Measurements from ENCODE around the gene DIP2A. TPM values are rescaled to one million over a fixed set of nuclear protein-coding genes. Genes with fewer than 3 reads are reported as not detected.
A peak's percentile ranks its signal among the peaks of the same experiment; 100 is the strongest.
"Not testable (repeated sequence)": the region's sequence is repeated elsewhere in the genome, so short reads cannot be mapped to it uniquely, and the experiment has no call there.

The DIP2A gene
- total RNA-seq, 1 donor from 2014 or later, result 15.2 TPM

DNA sequence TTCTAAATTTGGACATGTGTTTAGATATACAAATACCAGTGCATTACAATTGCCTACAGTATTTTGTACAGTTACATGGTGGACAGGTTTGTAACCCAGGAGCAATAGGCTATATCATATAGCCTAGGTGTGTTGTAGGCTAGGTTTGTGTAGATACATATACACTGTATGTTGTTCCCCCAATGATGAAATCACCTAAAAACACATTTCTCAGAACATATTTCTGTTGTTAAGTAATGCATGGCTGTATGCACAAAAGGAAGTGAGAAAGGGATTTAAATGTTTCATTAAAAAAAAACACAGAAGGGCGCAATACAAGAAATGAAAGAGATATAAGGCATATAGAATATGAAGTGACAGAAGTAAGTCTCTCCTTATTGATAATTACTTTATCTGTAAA lies 114.2 kb downstream of the DIP2A start:
- DNase-seq (ENCODE audit: low spot score) (no peak), ATAC-seq (no peak)

DNA sequence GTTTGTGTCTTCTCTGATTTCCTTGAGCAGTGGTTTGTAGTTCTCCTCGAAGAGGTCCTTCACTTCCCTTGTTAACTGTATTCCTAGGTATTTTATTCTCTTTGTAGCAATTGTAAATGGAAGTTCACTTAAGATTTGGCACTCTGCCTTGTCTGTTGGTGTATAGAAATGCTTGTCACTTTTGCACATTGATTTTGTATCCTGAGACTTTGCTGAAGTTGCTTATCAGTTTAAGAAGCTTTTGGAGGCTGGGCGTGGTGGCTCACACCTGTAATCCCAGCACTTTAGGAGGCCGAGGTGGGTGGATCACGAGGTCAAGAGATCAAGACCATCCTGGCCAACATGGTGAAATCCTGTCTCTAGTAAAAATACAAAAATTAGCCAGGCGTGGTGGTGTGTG lies 119.1 kb downstream of the DIP2A start:
- not testable (repeated sequence) for DNase-seq (ENCODE audit: low spot score); ATAC-seq

DNA sequence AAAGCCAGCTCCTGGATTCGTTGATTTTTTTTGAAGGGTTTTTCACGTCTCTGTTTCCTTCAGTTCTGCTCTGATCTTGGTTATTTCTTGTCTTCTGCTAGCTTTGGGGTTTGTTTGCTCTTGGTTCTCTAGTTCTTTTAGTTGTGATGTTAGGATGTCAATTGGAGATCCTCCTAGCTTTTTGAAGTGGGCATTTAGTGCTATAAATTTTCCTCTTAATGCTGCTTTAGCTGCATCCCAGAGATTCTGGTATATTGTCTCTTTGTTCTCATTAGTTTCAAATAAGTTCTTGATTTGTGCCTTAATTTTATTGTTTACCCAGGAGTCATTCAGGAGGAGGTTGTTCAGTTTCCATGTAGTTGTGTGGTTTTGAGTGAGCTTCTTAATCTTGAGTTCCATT lies 120.7 kb downstream of the DIP2A start:
- DNase-seq (ENCODE audit: low spot score); ATAC-seq: not testable (repeated sequence)

DNA sequence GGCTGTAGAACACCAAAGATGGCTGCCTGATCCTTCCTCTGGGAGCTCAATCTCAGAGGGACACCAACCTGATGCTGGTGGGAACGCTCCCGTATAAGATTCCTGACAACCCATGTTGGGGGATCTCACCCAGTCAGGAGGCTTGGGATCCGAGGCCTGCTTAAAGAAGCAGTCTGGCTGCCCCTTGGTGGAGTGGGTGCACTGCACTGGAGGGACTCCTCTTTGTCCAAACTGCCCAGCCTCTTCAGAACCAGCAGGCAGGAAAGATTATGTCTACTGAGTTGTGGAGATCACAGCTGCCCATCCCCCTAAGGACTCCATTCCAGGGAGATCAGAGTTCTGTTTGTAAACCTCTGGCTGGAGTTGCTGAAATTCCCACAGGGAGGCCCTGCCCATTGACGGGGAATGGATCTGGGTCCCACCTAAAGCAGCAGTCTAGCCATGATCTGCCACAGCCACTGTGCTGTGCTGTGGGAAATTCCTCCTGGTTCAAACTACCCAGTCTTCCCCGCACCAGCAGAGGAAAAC lies 123.2 kb downstream of the DIP2A start:
- ATAC-seq (peak; percentile 52), DNase-seq (ENCODE audit: low spot score) (no peak)

DNA sequence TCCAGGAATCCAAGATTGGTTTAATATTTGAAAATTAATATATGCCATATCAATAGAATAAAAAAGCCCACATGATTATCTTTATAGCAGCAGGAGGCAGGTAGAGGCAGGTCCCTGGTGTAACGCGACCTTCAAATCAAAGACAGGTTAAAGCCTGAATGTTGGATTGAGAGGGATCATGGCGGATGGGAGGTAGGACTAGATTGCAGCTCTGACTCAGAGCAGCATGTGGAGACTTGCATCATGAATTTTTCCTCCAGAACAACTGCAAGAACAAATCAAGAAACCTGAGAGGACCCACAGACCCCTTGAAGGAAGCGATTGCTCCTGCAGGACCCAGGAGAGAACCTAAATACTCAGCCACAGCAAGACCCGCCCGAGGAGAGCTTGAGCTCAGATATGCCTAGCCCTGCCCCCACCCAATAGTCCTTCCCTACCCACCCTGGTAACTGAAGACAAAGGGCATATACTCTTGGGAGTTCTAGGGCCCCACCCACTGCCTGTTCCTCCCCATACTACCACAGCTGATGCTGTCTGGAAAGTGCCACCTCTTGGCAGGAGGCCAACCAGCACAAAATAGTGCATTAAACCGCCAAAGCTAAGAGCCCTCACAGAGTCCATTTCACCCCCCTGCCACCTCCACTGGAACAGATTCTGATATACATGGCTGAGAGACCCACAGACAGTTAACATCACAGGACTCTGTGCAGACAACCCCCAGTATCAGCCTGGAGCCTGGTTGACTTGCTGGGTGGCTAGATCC lies 126.7 kb downstream of the DIP2A start:
- DNase-seq (ENCODE audit: low spot score) (no peak), ATAC-seq (no peak)

DNA sequence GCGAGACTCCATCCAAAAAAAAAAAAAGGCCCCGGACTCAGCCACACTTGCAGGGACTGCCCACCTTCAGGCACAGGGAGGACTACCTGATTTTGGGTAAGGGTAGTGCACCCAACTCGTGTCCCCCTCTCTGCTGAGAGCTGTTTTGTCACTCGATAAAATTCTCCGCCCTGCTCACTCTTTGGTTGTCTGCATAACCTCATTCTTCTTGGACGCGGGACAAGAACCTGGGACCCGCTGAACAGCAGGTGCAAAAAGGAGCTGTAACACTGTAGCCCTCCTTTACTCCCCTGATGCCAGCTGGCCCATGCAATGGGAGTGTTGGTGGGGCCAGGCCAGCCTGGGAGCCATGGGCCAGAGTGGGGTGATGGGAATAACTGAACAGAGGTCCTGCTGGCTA lies 135.6 kb downstream of the DIP2A start:
- no peak for ATAC-seq
- DNase-seq (ENCODE audit: low spot score), result no peak

DNA sequence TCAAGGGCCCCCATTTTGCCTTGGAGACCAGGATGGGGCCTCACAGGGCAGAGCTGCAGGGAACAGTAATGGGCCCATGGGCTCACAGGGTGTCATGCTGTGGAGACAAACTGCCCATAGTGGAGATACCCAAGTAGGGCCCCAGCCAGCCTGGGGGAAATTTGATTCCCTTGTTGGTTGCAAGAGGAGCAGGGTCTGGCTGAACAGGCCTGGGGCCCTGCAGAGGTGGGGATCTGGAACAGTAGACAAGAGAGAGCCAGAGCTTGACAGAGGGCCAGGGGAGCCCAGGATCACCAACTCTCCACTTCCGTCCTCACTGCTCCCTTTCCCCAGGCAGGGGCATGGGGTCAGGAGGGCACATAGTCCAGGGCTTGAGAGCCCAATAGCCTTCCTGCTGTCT lies 137.5 kb downstream of the DIP2A start:
- no peak for ATAC-seq
- DNase-seq (ENCODE audit: low spot score), result no peak

DNA sequence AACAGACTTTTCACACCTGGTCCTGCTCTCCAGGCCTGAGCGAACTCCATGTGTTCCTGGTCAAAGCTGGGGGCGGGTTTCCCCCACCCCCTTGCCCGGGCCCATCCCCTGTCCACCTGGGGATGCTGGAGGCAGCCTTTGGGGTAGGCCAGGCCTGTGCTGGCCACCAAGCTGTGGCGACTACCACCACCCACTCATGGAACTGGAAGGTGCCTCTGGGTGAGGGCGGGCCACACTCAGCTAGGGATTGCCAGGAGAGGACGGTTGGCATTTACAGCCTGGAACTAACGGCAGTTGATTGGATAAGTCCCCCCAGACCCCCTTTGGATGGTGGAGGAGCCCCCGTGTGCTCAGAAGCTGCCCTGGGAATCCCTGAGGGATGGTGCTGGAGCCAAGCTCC lies 138.3 kb downstream of the DIP2A start:
- no peak for DNase-seq (ENCODE audit: low spot score)
- ATAC-seq, result no peak

DNA sequence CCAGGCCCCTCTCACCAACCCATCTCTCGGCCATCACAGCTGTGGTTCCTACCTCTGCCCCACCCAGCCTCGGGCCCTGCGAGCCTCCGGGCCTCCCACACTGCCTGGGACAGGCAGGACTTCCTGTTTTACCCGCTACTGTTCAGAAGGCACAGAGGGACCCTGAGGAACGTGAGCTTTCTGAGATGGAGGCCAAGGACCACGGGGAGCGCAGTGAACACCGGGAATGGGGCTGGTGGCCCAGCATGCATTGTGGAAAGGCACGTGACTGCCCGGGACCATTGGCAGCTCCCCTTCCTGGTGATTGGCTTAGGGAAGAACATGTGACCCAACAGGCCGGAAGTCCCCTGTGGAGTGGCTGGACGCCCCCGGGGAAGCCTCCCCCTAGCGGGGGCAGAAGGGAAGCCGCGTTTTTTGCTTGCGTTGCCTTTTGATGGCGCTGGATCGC lies 139.2 kb downstream of the DIP2A start:
- ATAC-seq, result no peak
- DNase-seq (ENCODE audit: low spot score), result no peak

DNA sequence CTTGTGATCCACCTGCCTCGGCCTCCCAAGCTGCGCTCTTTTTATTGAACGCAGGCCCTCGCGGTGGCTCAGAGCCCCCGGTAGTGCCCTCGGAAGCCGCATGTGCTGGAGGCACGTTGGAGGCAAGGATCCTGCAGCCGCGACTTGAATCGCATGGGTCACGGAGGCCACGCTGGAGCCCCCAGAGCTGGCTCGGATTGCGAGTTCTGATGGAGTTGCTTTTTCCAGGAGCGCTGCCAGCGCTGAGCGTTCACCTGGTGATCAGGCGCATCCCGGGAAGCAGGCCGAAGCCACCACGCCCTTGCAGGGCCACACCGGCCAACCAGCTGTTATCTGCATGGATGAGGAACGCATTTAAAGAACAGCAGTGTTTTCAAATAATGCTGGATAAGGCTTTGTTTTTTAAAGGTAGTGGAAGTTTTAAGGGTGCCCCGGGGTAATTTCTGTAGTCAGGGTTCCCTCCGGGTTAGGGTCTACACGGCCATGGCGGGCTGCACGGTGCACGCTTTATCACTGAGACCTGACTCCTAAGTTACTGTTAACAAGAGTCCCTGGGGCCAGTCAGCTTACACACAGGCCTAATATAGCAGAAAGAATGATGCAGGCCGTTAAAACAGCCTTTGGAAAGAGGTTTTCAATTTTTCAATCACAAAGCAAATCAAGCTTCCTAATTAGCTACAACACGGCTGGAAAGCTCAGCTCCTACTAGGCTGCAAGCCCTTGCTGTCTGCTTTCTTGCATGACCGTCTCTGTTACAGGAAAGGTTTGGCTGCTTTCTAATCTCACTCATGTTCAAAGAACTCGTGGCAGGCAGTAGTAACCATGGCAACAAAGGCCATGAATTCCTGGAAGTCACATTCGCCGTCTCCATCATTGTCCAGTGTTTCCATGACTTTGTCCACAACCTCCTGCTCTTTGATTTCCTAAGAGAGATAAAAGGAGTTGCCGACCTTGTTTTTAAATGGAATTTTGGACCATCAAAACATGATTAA lies 140.2 kb downstream of the DIP2A start:
- ATAC-seq, result peak; percentile 38

DNA sequence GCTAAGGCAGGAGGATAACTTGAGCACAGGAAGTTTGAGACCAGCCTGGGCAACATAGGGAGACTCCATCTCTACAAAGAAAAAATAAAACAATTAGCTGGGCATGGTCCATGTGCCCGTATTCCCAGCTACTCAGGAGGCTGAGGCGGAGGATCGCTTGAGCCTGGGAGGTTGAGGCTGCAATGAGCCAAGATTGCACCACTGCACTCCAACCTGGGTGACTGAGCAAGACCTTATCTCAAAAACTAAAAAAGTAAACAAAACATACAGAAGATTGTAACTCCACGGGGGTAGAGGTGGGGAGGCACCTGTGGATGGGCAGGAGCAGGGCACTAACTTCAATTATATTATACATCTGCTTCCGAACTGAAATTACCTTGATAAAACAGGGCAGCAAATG lies 141.6 kb downstream of the DIP2A start:
- ATAC-seq, result no peak
- DNase-seq (ENCODE audit: low spot score), result no peak

More for the DNA sequence above, 140.2 kb downstream of the DIP2A start:
- DNase-seq (ENCODE audit: low spot score), result no peak

DNA sequence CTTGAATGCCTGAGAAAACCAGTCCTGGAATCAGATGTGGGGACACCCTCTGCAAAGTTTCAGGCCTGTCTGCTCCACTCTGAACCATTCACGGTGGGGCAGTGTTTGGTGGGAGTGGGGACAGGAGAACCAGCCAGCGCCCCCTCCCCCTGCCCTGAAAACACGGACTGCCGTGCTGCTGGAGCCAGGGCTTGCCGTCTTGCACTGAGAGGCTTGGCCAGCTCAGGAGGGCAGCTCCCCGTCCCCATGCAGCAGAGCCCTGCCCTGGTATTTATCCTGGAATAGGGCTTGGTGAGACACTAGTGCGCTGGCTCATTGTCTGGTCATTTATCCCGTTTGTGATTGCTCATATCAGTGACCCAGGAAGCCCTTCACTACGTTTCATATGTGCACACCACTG lies 142.3 kb downstream of the DIP2A start:
- DNase-seq (ENCODE audit: low spot score) (no peak), ATAC-seq (no peak)

DNA sequence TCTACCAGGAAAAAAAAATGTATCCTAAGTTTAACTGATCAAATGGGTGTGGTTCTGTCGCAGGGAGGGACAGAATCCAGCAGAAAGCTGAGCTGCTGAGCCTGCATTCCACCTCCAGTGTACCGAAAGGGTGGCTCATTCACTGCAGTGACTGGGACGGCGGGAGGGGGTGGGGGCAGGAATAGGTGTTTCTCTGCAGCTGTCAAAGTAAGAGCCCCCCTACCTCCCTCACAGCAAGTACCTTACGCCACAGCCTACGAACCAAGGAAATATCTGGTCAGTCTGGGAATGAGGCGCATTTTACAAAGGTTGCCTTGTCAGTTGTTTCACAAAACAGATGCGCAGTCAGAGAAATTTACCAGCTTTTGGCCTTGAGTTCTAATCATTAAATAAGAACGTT lies 144.5 kb downstream of the DIP2A start:
- ATAC-seq (no peak), DNase-seq (ENCODE audit: low spot score) (no peak)

DNA sequence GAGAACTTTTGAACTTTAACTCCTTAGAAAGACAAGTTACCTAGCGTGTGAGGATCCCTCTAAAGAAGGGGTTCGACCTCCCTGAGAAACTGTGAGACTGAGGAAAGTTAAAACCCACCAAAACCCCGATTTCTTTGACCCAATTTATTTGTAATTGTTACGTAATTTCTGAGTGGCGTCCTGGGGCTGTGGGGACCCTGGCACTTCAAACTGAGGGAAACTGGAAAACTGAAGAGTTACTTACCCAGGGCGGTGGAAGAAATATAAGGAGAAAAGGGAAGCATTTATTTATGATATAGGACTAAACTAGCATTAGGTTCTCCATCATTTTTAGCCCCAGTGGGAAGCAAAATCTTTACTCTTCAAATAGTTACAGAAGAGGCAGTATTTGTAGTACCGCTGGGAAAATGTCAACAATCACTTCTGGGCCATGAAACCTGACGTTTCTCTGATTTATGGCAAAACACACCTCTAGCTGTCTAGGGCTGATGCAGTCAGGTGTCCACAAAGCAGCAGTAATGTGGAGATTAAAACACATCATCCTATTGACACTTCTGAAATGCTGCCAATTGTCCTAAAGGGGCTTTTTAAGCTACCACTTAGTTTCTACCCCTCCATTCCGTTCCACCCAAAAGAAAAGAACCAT lies 145.8 kb downstream of the DIP2A start:
- DNase-seq (ENCODE audit: low spot score), result no peak
- no peak for ATAC-seq

DNA sequence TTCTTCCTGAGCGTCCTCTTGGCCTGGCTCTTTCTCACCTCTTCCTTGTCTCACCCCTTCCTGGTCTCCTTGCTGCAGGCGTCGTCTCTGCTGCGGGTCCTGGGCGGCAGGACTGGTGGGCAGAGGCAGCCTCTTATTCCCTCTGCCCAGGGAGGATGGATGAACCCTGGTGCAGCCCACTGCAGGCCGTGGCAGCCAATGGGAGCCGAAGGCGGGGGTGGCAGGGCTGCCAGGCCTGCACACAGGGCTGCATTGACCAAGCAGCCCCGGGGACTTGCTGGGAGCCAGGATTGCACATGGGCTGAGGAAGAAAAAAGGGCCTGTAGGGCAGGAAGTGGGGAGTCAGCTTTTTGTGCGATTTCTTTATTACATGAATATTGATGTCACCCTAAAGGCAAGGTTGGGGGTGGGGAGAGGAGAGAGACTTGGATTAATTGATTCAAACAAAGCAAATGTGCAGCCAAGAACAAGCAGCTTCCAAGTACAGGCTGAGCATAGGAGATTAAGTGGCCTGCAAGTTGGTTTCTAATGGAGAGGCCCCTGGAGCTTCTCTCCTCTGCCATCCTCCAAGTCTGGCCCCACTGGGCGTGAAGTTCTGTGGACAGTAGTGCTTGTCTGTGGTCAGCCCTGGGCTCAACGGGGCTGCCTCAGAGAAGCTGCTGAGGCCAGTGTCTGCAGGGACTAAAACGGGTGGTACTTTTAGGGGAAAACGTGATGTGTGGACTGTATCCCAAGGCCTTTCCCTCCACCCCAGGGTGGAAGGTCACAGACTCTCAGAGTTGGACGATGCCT lies 146.5 kb downstream of the DIP2A start, which contains the start of gene S100B:
TSS of gene S100B (minus strand) at position 108 of the 792 bp plus-strand sequence. CDS start 2,667 bp downstream, outside the sequence.
- ATAC-seq (peak; percentile 20), DNase-seq (ENCODE audit: low spot score) (no peak)

DNA sequence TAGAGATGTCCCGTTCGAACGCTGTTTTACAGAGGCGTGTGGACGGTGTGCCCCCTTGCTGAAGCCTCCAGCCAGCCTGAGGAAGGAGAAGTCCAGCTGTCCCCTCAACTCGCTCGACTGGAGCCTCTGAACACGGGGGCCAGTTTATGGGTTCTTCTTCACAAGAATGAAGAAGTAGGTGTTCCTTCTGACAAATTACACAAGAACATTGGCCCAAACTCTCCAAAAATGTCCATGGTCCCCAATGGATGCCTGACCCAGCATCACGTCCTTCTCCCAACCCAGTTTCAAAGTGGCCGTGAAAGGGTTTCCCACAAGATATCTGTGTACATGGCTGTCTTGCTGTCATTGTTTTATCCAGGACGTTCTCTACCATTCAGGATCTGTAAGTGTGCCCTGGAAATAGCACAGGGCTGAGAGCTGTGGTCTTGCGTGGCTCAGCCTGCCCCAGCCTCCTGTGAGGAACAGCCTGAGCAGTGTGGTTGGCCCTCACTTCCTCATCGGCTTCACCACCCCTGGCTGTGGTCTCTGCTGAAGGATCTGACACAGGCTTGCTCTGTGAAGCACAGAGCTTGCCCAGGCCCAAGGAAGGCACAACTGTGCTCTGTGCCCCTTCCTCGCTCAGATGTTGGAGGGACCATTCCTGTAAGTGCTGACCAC lies 147.2 kb downstream of the DIP2A start:
- DNase-seq (ENCODE audit: low spot score) (no peak), ATAC-seq (peak; percentile 58)

DNA sequence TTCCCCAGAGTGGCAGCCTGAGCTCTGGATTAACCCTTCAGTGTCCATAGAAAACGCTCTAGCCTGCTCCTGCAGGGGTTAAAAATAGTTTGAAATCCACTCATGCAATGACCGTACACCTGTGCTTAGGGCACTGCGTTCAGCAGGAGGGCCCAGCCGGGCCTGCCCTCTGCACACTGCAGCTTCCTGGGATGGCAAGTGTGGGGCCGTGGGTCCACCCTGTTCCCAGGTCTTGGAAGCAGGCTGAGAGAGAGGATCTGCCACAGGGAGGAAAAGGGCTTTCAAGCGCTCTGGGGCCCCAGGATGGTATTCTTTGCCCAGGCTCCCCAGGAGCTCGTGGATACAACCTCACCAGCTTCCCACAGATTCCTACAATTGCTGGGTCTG lies 147.7 kb downstream of the DIP2A start:
- ATAC-seq (no peak), DNase-seq (ENCODE audit: low spot score) (no peak)

DNA sequence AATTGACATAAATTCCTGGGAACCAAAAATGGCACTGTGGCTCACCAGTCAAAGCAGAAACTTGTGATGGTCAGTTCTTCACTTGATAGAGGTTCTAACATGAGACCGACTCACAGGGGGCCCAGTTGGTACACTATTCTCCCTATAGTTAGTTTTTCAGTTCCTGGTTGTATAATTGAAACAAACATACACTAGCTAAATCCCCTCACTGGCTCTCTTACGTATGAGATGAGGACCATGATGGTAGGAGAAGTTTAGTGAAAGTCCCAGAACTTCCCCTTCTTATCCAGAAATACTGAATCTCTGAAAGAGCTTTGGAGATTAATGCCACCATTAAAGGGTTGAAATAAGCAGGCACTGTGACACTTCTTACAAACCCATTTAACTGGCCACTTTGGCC lies 148.9 kb downstream of the DIP2A start:
- ATAC-seq (no peak), DNase-seq (ENCODE audit: low spot score) (no peak)

DNA sequence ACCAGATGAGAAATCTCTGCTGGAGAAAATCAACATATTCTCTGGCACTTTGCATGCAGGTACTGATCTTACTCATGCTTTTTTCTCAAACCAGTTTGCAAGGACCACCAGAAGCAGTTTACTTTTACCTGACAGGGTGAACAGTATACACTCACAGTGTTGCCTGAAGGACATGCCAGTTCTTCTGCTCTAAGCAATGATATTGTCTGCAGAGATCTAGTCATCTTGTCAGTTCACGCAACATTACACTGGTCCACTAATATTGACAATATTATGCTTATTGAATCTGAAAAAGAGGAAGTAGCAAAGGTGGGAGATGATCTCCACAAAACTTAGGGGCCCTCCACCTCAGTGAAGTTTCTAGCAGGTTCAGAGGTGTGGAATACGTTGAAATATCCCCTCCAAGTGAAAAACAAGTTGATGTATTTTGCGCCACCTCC lies 150.0 kb downstream of the DIP2A start:
- ATAC-seq, result no peak
- DNase-seq (ENCODE audit: low spot score), result no peak

Data from left lobe of liver (tissue), 2 donors.